MM.1S (cell line): ENCODE data around the gene CDH4.

ENCODE experiments used
- DNase-seq: peaks from one replicate; pipeline ENCODE4 v3.0.0-alpha.2; 2015
- H2AFZ ChIP-seq: fragments of 300-600 bp; sonication (generic); 2 replicates; pipeline ENCODE4 v1.6.0; 2016; ENCODE audit warnings: antibody characterized with exemption, low read length
- H3F3A ChIP-seq: fragments of 300-600 bp; sonication (generic); 2 replicates; pipeline ENCODE4 v1.6.1; 2016; ENCODE audit warnings: mild to moderate bottlenecking, antibody characterized with exemption, low read length, moderate library complexity, mixed read lengths; ENCODE audit not compliant: insufficient read depth
- H3K27ac ChIP-seq: fragments of 300-600 bp; sonication (generic); 2 replicates; pipeline ENCODE4 v1.5.1; 2016; ENCODE audit warnings: mild to moderate bottlenecking, low read length
- H3K27me3 ChIP-seq: fragments of 300-600 bp; sonication (generic); replicated peaks from 2 replicates; pipeline ENCODE4 v1.6.0; 2016; ENCODE audit warnings: low read length; ENCODE audit not compliant: insufficient read depth
- H3K36me3 ChIP-seq: fragments of 300-600 bp; sonication (generic); replicated peaks from 2 replicates; pipeline ENCODE4 v1.6.1; 2016; ENCODE audit warnings: mild to moderate bottlenecking, low read length, mixed read lengths; ENCODE audit not compliant: insufficient read depth
- H3K4me1 ChIP-seq: fragments of 300-600 bp; sonication (generic); 2 replicates; pipeline ENCODE4 v1.6.1; 2016; ENCODE audit warnings: low read length, mixed read lengths
- H3K4me2 ChIP-seq: fragments of 300-600 bp; sonication (generic); 2 replicates; pipeline ENCODE4 v1.6.0; 2016; ENCODE audit warnings: low read depth, low read length
- H3K4me3 ChIP-seq: fragments of 300-600 bp; sonication (generic); 2 replicates; pipeline ENCODE4 v1.5.1; 2016; ENCODE audit warnings: low read length, mixed read lengths
- H3K79me2 ChIP-seq: fragments of 300-600 bp; sonication (generic); 2 replicates; pipeline ENCODE4 v1.6.1; 2016; ENCODE audit warnings: mixed run types, low read length, mixed read lengths
- H3K9ac ChIP-seq: fragments of 300-600 bp; sonication (generic); 2 replicates; pipeline ENCODE4 v1.6.1; 2016; ENCODE audit warnings: low read length, mixed read lengths
- H3K9me2 ChIP-seq: fragments of 300-600 bp; sonication (generic); replicated peaks from 2 replicates; pipeline ENCODE4 v1.6.1; 2016; ENCODE audit warnings: mild to moderate bottlenecking, low read length, mixed read lengths; ENCODE audit not compliant: insufficient read depth
- H3K9me3 ChIP-seq: fragments of 300-600 bp; sonication (generic); replicated peaks from 2 replicates; pipeline ENCODE4 v1.6.1; 2016; ENCODE audit warnings: mild to moderate bottlenecking, low read length, mixed read lengths; ENCODE audit not compliant: insufficient read depth
- H4K20me1 ChIP-seq: fragments of 300-600 bp; sonication (generic); 2 replicates; pipeline ENCODE4 v1.6.1; 2016; ENCODE audit warnings: mild to moderate bottlenecking, low read length, moderate library complexity, mixed read lengths; ENCODE audit not compliant: insufficient read depth
- EZH2 ChIP-seq: fragments of 300-600 bp; sonication (generic); optimal IDR thresholded peaks from 2 replicates; pipeline ENCODE3; 2017; ENCODE audit warnings: low read depth, mild to moderate bottlenecking, antibody characterized with exemption, low read length, mixed read lengths
- EZH2phosphoT487 ChIP-seq: fragments of 300-600 bp; sonication (generic); IDR thresholded peaks from 2 replicates; pipeline ENCODE4 v1.6.1; 2018; ENCODE audit warnings: antibody characterized with exemption, low read length
- TF ChIP-seq, protein P1 (sequence below): fragments of 300-600 bp; sonication (generic); IDR thresholded peaks from 2 replicates; pipeline ENCODE4 v1.5.1; 2016; ENCODE audit warnings: antibody characterized with exemption, low read length, mixed read lengths

The CDH4 gene

DNA sequence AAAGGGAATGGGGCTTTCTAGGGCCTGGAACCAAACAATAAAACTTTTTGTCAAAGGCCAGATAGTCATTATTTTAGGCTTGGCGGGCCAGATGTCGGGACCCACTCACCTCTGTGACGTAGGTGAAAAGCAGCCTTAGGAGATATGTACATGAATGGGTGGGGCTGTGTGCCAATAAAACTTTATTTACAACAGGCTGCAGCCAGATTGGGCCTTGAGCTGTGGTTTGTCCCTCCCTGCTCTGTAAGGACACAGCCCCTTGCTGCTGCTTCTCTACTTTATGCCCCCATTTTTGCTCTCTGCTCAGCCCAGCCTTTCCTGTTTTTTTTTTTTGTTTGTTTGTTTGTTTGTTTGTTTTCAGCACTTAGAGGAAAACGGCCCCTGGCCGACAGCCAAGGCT lies 32.7 kb downstream of the CDH4 start:
- Histone ChIP-seq H3K27ac (no peak overlapping the region), H3K27me3 (peaks cover 25% of the 10 kb centered on the region)

DNA sequence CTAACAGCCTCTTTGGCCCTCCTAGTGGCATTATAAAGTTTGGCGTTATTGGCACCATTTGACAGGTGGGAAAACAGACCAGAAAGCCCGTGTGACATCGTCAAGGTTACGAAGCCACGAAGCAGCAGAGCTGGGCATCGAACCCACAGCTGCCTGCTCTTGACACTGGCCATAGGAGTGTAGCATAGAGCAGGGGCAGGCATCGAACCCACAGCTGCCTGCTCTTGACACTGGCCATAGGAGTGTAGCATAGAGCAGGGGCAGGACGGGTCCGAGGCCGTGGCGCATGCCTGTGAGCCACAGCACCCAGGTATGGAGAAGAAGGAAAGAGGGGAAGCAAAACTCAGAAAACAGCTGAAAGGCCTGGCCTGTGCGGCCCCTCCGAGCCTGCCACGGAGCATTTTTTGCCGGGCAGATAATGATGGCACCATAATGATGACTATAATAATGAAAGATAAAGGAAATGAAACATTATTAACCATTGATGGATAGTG lies 33.1 kb downstream of the CDH4 start:
- no peak for DNase-seq
- Histone ChIP-seq H3K27me3 (peaks cover 25% of the 10 kb centered on the region), H3K27ac (no peak overlapping the region), H2AFZ (no peak overlapping the region), H3K4me3 (no peak overlapping the region), H3K9me2 (no peaks in the 10 kb centered on the region), H3F3A (no peaks in the 10 kb centered on the region), H3K9me3 (no peaks in the 10 kb centered on the region), H4K20me1 (no peaks in the 10 kb centered on the region), H3K4me2 (no peak overlapping the region), H3K4me1 (no peaks in the 10 kb centered on the region), H3K79me2 (no peaks in the 10 kb centered on the region), H3K9ac (no peak overlapping the region), H3K36me3 (no peaks in the 10 kb centered on the region)
- no peak for TF ChIP-seq EZH2phosphoT487
- TF ChIP-seq, protein P1, sequence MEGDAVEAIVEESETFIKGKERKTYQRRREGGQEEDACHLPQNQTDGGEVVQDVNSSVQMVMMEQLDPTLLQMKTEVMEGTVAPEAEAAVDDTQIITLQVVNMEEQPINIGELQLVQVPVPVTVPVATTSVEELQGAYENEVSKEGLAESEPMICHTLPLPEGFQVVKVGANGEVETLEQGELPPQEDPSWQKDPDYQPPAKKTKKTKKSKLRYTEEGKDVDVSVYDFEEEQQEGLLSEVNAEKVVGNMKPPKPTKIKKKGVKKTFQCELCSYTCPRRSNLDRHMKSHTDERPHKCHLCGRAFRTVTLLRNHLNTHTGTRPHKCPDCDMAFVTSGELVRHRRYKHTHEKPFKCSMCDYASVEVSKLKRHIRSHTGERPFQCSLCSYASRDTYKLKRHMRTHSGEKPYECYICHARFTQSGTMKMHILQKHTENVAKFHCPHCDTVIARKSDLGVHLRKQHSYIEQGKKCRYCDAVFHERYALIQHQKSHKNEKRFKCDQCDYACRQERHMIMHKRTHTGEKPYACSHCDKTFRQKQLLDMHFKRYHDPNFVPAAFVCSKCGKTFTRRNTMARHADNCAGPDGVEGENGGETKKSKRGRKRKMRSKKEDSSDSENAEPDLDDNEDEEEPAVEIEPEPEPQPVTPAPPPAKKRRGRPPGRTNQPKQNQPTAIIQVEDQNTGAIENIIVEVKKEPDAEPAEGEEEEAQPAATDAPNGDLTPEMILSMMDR: no peak
- no peak for TF ChIP-seq EZH2

More for the DNA sequence above, 32.7 kb downstream of the CDH4 start:
- H3K4me2 ChIP-seq: no peak overlapping the region
- H3K4me1 ChIP-seq: no peaks in the 10 kb centered on the region
- TF ChIP-seq EZH2phosphoT487: no peak
- TF ChIP-seq EZH2: no peak
- TF ChIP-seq, protein P1: no peak
- no peaks in the 10 kb centered on the region for H3K36me3 ChIP-seq
- H3K9me2 ChIP-seq: no peaks in the 10 kb centered on the region
- H3K9me3 ChIP-seq: no peaks in the 10 kb centered on the region
- H2AFZ ChIP-seq: no peak overlapping the region
- no peak overlapping the region for H3K4me3 ChIP-seq
- H3F3A ChIP-seq: no peaks in the 10 kb centered on the region
- H3K9ac ChIP-seq: no peak overlapping the region
- H4K20me1 ChIP-seq: no peaks in the 10 kb centered on the region
- DNase-seq: no peak
- H3K79me2 ChIP-seq: no peaks in the 10 kb centered on the region

DNA sequence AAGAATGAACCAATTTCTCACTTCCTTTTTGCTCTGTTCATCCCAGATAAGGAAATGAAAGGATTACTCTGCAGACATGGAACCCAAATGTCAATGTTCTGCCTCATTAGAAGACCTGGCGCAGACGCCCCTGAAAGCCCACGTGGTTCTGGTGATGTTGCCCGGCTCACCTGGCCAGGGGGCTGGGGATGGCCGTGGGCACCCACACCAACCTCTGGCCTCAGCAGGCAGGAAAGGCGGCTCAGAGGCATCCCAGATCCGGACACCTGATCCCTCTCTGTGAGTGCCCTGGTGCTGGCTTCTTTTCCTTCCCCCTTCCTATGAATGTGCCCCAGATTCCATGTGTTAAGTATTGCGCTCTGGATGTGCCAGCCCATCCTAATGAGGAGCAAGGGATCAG lies 33.6 kb downstream of the CDH4 start:
- Histone ChIP-seq H3K4me2 (no peak overlapping the region), H2AFZ (no peak overlapping the region), H3K79me2 (no peaks in the 10 kb centered on the region), H3K9me2 (no peaks in the 10 kb centered on the region), H3K9me3 (no peaks in the 10 kb centered on the region), H3K27me3 (peaks cover 30% of the 10 kb centered on the region), H4K20me1 (no peaks in the 10 kb centered on the region), H3K4me3 (no peak overlapping the region), H3K27ac (no peak overlapping the region), H3K36me3 (no peaks in the 10 kb centered on the region), H3F3A (no peaks in the 10 kb centered on the region), H3K4me1 (no peaks in the 10 kb centered on the region), H3K9ac (no peak overlapping the region)
- DNase-seq: no peak
- TF ChIP-seq, protein P1: no peak
- TF ChIP-seq EZH2phosphoT487: no peak
- TF ChIP-seq EZH2: no peak
